A673 (cell line): ENCODE results near the gene RBFOX1. TPM values are rescaled to one million over a fixed set of nuclear protein-coding genes. Genes with fewer than 3 reads are reported as not detected.

ENCODE experiments used
- BruUV-seq: library from RNA; stranded (reverse); fragments of 400-500 nt; replicated peaks from 2 replicates; lab custom pipeline; 2021; lab: Mats Ljungman, UMichigan
- CTCF ChIA-PET: fragments of 300-600 bp; sonication (Branson Sonifier 250); formaldehyde crosslinking; loops from one replicate; lab custom pipeline; 2022; ENCODE audit warnings: antibody characterized with exemption; lab: Charles Lee
- POLR2A ChIA-PET: fragments of 300-600 bp; sonication (Branson Sonifier 250); formaldehyde crosslinking; loops from one replicate; lab custom pipeline; 2022; ENCODE audit warnings: antibody characterized with exemption; ENCODE audit not compliant: low non-redundant PET; lab: Charles Lee
- DNase-seq: peaks from one replicate; pipeline ENCODE4 v3.0.0-alpha.2; 2015; ENCODE audit warnings: low spot score
- H3K27ac ChIP-seq: fragments of 200-600 bp; sonication (generic); 2 replicates; pipeline ENCODE4 v1.5.1; 2016; ENCODE audit warnings: mixed run types, low read depth, mild to moderate bottlenecking, mixed read lengths, antibody characterized with exemption, low read length; ENCODE audit not compliant: poor library complexity, severe bottlenecking
- H3K27me3 ChIP-seq: fragments of 200-600 bp; sonication (generic); replicated peaks from 2 replicates; pipeline ENCODE4 v1.6.1; 2017; ENCODE audit warnings: mixed run types, low read depth, mild to moderate bottlenecking, mixed read lengths, antibody characterized with exemption, low read length; ENCODE audit not compliant: insufficient read depth, poor library complexity
- H3K36me3 ChIP-seq: fragments of 200-600 bp; sonication (generic); 2 replicates; pipeline ENCODE4 v1.6.1; 2016; ENCODE audit warnings: mixed run types, mild to moderate bottlenecking, mixed read lengths, antibody characterized with exemption, low read length; ENCODE audit not compliant: insufficient read depth, poor library complexity, severe bottlenecking
- H3K4me1 ChIP-seq: fragments of 200-600 bp; sonication (generic); 2 replicates; pipeline ENCODE4 v1.6.1; 2017; ENCODE audit warnings: mixed run types, mild to moderate bottlenecking, mixed read lengths, antibody characterized with exemption, low read length; ENCODE audit not compliant: insufficient read depth, poor library complexity, severe bottlenecking
- H3K4me3 ChIP-seq: fragments of 200-600 bp; sonication (generic); 2 replicates; pipeline ENCODE4 v1.5.1; 2016; ENCODE audit warnings: low read depth, mixed run types, mild to moderate bottlenecking, mixed read lengths, low read length; ENCODE audit not compliant: poor library complexity, severe bottlenecking
- H3K9me3 ChIP-seq: fragments of 200-600 bp; sonication (generic); 2 replicates; pipeline ENCODE4 v1.6.1; 2016; ENCODE audit warnings: mixed run types, low read depth, mild to moderate bottlenecking, mixed read lengths, antibody characterized with exemption, low read length; ENCODE audit not compliant: poor library complexity, severe bottlenecking
- EZH2 ChIP-seq: fragments of 200-600 bp; sonication (generic); IDR thresholded peaks from 2 replicates; pipeline ENCODE4 v1.6.1; 2017; ENCODE audit warnings: borderline replicate concordance, low read depth, mild to moderate bottlenecking, mixed read lengths, antibody characterized with exemption, low read length; ENCODE audit not compliant: poor library complexity, severe bottlenecking
- intact Hi-C: fragments of 100-400 bp; cut with micrococcal nuclease; formaldehyde crosslinking; loops from one replicate; pipeline ENCODE4 v1.10.0; 2022; ENCODE audit not compliant: unreplicated experiment
- total RNA-seq: library from RNA; stranded (reverse); gene quantifications from 2 replicates; pipeline ENCODE4 v1.2.3, GENCODE V29; 2021
- TF ChIP-seq, protein P1 (sequence below): fragments of 300-800, 200-600 bp; sonication (generic); conservative IDR thresholded peaks from 2 replicates; pipeline ENCODE4 v1.5.1; 2017; ENCODE audit warnings: low read depth, mild to moderate bottlenecking, antibody characterized with exemption, low read length, moderate library complexity, mixed read lengths

Gene RBFOX1
- total RNA-seq, 1 experiment from 2014 or later, result 1.8 TPM

DNA sequence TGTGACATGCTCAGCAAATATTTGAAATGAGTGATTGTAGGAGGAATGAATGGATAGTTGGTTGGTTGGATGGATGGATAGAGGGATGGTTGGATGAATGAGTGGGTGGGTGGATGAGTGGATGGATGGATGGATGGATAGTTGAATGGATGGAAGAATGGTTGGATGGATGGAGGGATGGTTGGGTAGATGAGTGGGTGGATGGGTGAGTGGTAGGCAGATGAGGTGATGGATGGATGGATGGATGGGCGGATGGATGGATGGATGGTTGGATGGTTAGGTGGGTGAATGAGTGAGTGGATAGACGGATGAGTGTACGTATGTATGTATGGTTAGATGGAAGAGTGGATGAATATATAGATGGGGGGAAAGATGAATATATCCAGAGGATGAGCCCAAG, 137.7 kb downstream of the RBFOX1 start:
- POLR2A ChIA-PET, result no interaction called here
- no TSS peak for BruUV-seq
- no peak for DNase-seq
- TF ChIP-seq, protein P1, sequence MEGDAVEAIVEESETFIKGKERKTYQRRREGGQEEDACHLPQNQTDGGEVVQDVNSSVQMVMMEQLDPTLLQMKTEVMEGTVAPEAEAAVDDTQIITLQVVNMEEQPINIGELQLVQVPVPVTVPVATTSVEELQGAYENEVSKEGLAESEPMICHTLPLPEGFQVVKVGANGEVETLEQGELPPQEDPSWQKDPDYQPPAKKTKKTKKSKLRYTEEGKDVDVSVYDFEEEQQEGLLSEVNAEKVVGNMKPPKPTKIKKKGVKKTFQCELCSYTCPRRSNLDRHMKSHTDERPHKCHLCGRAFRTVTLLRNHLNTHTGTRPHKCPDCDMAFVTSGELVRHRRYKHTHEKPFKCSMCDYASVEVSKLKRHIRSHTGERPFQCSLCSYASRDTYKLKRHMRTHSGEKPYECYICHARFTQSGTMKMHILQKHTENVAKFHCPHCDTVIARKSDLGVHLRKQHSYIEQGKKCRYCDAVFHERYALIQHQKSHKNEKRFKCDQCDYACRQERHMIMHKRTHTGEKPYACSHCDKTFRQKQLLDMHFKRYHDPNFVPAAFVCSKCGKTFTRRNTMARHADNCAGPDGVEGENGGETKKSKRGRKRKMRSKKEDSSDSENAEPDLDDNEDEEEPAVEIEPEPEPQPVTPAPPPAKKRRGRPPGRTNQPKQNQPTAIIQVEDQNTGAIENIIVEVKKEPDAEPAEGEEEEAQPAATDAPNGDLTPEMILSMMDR, result no peak
- TF ChIP-seq EZH2, result no peak
- H3K9me3 ChIP-seq, result no peaks in the 10 kb centered on the region
- H3K4me3 ChIP-seq, result no peak overlapping the region
- H3K36me3 ChIP-seq, result no peaks in the 10 kb centered on the region
- no peaks in the 10 kb centered on the region for H3K4me1 ChIP-seq
- CTCF ChIA-PET, result no interaction called here
- intact Hi-C loops, result no loop called here
- no peak overlapping the region for H3K27ac ChIP-seq
- H3K27me3 ChIP-seq, result no peaks in the 10 kb centered on the region

DNA sequence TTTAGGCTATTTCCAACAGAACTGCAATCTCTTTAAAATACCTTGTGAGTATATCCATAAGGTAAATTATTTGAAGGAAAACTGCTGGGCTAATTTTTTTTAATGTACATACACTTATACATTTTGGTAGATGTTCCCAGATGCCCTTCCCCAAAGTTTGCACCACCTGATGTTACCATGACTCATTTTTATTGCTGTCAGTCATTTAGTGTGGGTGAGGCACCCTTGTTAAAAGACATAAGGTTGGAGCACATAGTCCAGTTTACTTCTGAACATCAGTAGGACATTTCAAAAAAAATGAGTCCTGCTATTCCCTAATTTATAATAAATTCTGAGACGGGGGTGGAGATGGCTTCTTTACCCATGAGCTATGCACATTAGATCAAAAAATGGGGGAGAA, 138.6 kb downstream of the RBFOX1 start:
- Histone ChIP-seq H3K27ac (no peak overlapping the region), H3K9me3 (no peaks in the 10 kb centered on the region), H3K4me3 (no peak overlapping the region), H3K36me3 (no peaks in the 10 kb centered on the region), H3K4me1 (no peaks in the 10 kb centered on the region), H3K27me3 (no peaks in the 10 kb centered on the region)
- no peak for TF ChIP-seq EZH2
- TF ChIP-seq, protein P1, result no peak
- intact Hi-C loops, result no loop called here
- CTCF ChIA-PET, result no interaction called here
- BruUV-seq, result no TSS peak
- DNase-seq, result no peak
- POLR2A ChIA-PET, result no interaction called here

DNA sequence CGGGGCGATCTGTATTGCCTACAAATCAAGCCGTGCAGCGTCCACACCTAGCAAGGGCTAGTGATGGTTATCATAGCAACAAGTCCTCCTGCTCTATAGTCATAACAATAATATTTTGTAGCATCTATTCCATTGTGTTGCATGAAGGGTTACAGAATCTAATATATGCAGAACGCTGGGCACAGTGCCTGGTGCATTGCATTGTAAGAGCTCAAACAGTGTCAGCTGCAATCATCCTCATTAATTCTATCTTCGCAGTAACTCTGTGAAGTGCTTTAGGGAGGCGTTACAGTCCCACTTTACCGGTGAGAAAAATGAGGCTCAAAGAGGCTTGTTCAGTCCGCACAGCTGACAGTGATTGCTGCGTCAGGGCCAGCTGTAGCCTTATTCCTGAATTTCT, 149.4 kb downstream of the RBFOX1 start:
- intact Hi-C loops, result no loop called here
- ChIA-PET POLR2A (no interaction called here), CTCF (no interaction called here)
- Histone ChIP-seq H3K27me3 (no peaks in the 10 kb centered on the region), H3K9me3 (no peaks in the 10 kb centered on the region), H3K27ac (no peak overlapping the region), H3K36me3 (no peaks in the 10 kb centered on the region), H3K4me1 (no peaks in the 10 kb centered on the region), H3K4me3 (no peak overlapping the region)
- BruUV-seq, result no TSS peak
- no peak for DNase-seq
- TF ChIP-seq, protein P1, result no peak
- no peak for TF ChIP-seq EZH2
